CD4-positive, alpha-beta T cell treated with Interleukin-6 for 4 hours (primary cell): Measurements from ENCODE around the gene SDK2.

Experiments used
- DNase-seq: peaks from one replicate; pipeline ENCODE4 v3.0.0-alpha.2; 2020; ENCODE audit warnings: mixed read lengths

SDK2 gene

DNA sequence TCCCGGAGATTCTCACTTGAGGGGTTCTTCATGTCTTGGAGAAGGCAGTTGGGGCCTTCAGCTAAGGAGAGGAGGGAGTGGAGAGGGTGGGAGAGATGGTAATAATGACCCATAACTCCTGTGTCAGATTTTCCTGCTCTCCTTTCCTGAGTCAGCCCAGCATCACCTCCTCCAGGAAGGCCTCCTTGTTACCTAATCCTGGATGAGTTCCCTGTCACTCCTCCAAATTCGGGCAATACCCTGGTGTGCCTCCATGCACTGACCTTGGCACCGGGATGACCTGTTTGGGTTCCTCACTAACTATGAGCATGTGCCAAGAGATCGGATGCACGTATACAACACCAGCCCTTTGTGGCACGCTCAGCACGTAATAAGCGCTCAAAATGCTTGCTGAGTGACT lies 38.8 kb downstream of the SDK2 start:
- DNase-seq = no peak

DNA sequence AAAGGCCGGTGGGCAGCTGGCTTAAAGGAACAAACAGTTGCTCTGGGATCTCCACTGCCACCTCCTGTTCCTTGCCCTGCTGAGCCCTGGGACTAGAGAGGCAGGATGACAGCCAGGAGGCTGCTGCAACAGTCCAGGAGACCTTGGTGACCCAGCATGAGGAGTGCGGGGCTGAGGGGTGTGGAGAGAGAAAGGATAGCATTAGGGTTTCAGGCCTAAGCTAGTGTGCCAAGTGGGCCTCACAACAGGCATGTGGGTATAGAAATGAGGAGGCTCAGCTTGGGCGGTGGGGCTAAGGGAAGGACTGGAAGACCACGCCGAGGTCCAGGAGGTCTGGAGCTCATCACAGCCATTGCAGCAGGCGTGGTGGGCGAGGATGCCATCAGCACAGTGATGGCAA lies 39.8 kb downstream of the SDK2 start:
- DNase-seq = no peak

DNA sequence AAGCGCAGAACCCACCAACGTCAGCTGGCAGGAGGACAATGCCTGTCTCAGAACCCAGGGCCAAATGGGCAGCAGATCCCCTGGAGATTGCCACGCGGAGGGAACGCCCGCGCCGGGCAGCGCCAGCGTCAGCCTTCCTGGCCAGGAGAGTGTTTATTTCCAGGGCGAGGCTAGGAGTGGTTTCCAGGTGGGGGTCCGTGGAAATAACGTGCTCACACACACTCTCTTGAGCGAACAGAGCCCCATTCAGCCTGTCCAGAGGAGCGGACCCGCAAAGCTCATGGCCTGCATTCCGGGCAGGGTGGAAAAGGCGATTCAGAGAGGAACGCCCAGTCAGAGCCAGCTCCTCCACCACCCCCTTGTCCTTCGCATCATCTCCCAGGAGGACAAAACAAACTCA lies 40.3 kb downstream of the SDK2 start:
- DNase-seq = no peak

DNA sequence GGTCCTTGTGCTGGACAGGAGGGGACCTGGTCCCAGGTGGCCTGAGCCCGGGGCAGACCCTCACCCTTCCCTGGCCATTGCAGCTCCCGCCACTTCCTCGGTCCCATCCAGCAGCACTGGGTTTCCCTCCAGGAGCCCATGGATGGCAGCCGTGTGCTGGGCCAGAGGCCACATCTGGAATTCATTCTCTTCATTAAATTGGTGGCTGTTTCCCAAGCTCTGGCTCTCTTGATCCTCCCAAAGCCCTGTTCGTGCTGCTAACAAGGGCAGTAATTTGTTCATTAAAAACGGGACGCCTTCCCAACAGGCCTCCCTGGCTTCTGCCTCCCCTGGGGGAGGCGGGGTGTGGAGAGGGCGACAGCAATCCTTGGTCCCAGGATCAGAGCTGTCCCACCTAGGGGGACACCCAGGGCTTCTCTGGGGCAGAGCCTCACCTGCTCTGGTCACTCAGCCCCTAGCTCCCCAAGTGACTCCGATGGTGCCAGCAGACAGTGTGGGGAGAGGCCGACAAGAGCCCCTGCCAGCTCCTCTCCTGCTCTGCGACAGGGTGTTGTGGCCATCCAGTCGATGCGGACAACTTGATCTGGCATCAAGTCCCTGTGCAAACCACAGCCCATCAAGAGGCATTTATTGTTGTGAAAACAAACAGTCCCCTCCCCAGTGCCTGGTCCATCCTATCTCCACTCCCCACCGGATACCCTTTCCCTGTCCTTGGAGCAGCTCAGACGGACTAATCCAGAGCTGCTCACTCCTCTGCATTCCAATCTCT lies 44.0 kb downstream of the SDK2 start:
- no peak for DNase-seq

DNA sequence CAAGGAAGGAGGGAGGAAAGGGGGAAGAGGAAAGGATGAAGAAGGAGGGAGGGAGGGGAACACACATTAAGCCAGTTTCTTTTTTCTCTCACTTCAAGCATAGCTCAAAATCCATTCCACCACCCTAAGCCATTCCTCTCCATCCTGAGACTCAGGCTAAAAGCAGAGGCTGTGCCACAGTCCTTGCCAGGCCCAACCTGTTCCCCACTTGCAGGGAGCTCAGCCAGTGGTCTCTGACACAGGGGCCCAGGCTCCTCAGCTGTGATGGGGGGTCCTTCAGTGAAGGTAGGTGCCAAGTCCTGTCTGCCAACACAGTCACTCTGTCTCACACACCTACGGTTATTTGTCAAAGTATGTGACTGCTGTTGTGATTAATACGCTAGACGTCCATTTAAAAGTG lies 44.6 kb downstream of the SDK2 start:
- DNase-seq = no peak

DNA sequence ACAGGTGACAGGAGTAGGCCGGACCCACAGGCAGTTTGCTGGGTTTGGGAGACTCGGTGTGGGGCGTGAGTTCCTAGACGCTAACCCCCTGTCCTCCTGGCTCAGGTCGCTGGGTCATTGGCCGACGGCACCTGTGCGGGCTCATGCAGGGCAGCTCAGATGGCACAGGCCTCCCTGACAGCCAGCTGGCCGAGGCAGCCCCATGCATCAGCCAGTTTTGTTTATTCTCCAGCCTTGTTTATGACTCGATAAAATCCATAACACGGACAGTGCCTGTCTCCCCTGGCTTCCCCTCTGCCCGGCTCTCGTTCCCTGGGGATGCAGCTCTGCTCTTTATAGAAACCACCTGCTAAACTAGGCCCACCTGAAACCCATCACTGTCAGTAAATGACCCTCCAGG lies 46.0 kb downstream of the SDK2 start:
- DNase-seq = no peak

DNA sequence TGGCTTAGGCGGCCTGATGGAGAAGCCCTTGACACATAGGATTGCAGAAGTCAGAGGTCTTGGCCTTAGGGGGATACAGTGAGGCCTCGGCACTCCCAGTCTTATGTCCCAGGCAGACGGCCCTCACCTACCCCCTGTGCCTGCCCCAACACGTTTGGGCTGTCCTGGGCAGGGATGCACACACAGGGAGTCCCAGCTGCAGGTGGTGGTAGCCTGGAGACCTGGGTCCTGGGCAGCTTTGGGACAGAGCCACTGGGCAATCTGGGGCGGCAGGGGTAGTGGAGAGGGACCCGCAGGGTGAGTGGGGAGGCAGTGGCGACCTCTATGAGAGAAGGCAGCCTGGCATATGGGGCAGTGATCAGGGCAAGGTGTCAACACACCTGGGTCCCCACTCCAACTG lies 48.3 kb downstream of the SDK2 start:
- DNase-seq = no peak

DNA sequence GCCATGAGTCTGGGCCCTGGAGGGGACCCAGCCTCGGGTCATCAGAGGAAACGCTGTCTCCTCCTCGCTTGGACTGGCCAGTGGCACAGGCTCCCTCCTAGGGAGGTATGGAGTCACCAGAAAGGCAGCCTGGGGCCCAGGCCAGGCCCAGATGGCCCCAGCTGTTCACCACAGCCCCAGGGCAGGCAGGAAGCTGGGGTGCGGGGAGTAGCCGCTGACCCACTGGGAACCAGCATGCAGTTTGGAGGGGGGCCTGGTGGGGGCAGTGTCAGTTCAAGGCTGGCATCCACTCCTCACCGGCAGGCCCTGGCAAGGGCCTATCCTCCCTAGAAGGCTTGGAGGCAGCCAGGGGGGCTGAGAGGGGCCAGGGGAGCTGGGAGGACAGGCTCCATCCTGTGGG lies 48.8 kb downstream of the SDK2 start:
- DNase-seq = peak; percentile 34

DNA sequence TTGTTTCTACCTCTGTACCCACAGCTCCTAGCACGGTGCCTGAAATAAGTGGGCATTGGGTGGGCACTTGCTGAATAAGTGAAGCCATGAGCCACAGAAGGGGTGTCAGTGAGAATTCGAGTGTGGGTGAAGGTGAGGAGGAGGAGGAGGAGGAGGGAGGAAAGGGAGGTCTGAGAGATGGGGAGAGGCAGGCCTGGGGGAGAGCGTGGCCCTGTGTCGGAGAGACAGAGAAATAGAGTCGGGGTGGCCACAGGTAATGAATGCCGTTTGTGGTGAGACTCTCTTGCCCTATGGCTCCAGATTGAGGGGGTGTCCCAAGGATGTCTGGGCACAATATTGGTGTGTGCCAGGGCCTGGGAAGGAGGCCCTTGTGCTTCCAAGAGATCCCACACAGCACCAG lies 49.2 kb downstream of the SDK2 start:
- no peak for DNase-seq

DNA sequence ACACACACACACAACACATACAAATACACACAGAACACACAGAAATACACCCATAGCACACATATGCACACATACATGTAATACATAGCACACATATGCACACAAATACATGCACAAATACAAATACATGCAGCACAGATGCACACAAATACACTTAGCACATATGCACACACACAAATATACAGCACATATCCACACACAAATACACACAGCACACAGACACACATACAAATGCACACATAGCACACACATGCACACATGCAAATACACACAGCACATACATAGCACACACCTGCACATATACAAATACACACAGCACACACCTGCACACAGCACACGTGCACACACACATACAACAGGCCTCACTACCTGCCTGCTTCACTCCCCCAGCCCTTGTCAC lies 49.6 kb downstream of the SDK2 start:
- DNase-seq = no peak

DNA sequence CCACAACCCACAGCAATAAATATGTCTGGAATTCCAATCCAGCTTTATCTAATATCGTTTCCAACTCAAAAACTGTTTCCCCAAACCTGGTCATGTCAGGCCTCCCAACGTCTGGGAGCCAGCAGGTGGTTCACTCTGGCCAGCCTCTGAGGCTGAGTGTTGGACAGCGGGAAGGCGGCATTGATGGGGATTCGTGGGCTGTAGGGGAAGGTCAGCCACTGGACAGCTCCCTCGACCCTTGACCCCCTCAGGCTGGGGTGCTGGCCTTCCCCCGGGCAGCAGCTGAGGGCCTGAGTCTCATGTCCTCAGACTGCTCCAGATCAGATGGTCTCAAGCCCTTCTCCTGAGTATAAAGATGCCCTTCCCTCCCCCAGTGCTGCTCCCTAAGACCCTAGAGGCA lies 50.2 kb downstream of the SDK2 start:
- DNase-seq = no peak

DNA sequence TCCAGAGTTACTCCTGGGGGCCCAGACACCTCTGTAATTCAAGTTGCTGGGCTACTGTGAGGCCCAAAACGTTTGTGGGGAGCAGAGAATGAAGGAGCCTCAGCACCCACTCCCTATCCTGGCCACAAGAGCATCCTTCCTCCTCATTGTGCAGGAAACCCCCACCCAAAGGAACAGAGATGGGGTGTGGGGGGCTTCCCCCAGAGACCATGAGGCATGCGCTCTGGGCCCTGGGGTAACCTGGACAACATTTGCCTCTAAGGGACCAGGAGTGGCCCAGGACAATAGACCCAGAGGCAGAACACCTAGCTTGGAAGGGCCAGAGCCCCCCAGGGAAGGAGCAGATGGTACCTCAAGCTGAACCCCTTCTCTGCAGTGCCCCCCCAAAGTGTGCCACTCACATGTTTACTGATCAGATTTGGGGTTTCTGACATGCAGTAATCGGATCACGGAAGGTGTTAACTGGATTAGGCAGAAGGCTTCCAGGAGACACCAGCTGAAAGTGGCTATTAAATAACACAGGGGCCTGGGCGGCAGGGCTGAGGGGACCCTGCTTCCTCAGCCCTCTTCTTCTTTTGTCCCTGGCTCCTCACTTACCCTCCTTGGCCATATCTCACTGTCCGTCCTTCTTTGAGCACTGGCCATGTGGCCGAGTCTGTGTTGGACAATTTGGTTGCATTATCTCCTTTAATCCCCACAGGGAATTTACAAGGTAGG lies 50.8 kb downstream of the SDK2 start:
- DNase-seq = no peak

DNA sequence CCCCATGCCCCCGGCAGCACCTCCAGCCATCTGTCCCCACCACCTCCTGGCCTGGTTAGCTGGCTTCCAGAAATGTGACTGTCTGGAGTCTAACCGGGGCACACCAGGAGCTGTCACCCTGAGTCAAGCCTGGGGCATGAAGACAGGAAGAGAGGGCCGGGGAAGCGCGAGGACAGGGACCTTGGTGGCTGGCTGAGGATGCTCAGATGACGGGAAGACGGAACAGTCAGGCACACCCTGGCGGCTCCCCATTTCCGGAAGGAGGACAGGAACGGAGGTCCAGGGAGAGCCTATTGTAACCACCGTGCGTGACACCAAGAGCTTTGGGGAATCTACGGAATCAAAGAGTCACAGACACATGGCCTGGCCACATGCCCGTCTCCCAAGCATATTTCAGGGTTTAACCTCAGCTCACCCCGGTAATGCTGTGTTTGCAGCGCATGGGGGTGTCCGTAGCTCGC lies 51.7 kb downstream of the SDK2 start:
- peak; percentile 56 for DNase-seq

DNA sequence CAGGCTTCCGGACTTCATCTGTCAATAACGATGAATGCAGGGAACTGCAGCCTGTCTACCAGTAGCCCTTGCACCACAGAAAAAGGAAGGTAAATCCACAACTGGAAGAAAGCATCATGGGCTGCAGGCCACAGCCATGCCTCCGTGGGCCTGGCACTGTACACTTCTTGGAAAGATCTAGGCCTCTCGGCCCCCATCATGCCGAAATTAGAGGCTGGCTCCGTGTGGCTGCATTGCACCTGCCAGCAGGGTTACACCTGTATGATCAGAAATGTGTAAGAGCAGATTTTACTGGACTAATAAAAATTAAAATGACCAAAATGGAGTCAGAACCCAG lies 52.2 kb downstream of the SDK2 start:
- no peak for DNase-seq

DNA sequence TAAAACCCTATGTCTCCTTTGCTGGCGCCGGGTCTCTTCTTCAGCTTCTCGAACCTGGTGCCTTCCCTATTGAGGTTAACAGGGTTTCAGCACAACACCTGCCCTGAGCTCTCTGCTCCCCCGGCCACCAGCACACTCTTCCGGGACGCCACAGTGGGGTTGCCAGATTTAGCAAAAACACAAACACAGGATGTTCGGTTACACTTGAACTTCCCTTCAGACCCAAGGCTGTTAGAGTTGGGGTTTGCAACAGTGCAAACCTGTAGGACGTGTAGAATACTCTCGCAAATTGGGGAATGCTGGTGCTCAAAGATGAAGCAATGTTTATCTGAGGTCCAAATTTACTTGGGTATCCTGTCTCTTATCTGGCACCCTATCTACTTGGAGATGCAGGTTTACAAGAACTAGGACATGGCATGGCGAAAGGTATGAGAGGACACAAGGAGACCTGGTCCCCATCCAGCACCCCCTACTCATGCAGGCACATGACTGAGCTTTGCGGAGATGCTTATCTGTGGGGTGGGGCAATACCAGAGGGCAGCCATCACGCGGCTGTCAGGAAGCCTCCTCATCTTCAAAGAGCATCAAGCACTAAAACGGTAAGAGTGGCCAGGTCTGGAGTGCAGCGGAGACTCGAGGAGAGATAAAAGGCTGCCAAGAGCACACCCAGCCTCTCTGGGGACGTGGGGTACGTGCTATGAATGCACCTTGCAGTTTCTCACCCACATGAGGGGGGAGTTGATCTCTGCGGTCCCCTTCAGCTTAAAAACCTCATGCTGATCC lies 52.8 kb downstream of the SDK2 start:
- peak; percentile 77 for DNase-seq

DNA sequence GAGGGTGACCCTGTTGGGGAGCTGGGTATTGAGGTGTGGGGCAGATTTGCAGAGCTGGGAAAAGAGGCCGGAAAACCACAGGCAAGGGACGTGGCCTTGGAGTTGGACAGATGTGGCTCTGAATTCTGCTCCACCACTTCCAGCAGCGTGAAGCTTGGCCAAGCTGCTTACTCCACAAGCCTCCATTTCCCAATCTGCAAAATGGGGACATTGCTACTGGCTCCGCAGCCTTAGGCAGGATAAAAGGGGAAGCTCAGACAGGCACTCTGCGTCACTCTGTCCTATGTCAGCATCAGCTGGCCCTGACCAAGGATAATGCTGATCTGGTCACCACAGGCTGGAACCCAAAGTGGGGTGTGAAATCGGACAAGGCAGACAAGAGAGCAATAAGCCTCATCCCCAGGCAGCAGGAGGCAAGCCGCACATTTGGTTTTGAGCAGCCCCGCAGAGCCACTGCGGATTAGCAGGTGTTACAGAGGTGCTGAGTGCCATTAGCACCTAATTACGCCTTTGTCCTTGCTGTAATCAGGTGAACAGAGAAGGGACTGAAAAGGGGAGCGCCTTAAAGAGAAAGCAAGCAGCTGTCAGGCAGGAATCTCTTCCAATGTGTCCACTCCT lies 54.8 kb downstream of the SDK2 start:
- no peak for DNase-seq

DNA sequence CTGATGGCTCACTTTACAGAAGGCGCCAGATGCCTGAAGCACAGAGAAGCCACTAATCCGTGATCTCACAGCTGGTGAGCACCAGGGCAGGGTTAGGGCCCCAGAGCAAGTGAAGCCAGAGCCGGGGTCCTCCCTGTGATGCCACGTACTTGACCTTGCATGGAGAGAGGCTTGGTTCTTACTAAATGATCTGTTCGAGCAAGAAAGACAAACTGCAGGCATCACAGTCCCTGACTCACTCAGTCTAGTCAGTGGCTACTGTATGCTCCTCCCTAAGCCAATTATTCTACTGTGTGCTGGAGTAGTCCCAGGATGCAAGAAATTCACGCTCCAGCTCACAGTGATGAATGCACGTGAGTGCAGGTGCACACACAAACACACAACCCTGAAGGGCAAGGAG lies 55.4 kb downstream of the SDK2 start:
- no peak for DNase-seq

DNA sequence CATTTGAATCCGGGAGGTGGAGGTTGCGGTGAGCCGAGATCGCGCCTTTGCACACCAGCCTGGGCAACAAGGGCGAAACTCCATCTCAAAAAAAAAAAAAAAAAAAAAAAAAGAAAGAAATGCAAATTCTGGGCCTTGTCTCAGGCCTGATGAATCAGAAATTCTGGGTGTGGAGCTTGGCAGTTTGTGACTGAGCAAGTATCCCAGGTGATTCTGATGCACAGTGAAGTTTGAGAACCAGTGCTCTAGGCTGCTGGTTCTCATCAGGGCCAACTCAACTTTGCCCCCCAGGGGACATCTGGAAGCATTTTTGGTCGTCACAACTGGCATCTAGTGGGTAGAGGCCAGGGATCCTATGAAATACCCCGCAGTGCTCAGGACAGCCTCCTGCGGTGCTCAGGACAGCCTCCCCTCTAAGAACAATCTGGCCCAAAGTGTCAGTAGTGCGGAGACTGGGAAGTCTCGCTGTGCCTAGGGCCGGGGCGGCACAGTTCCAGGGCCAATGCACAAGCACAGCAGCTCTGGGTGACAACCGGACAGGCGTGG lies 55.9 kb downstream of the SDK2 start:
- no peak for DNase-seq

DNA sequence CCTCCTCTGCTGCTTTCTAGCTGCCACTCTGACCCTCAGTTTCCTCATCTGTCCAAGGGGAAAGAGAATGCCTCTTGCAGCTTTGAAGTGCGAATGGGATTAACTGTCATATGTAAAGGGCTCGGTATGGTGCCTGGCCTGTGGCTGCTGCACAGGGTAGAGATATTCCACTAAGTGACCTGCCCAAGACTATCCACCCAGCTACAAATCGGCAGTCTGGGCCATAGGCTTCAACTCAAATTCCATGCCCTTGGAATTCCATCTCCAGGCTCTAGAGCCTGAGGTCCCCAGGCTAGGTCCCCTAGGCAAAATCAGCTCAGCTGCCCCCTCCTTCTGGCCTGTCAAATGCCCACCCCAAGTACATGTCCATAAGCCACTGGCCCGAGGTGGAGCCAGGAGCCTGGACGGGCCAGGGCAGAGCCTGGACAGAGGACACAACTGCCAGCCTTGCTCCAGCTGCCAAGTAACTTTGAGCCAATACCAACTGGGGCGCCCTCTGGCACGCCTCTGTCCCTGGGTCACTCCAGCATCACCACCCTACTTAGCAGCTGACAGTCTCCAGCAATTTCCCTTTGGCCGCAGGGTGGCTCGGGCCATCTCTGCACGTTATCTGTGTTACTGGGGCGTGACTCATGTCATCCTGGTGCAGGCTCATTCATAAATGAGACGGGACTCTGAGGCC lies 57.2 kb downstream of the SDK2 start:
- no peak for DNase-seq

DNA sequence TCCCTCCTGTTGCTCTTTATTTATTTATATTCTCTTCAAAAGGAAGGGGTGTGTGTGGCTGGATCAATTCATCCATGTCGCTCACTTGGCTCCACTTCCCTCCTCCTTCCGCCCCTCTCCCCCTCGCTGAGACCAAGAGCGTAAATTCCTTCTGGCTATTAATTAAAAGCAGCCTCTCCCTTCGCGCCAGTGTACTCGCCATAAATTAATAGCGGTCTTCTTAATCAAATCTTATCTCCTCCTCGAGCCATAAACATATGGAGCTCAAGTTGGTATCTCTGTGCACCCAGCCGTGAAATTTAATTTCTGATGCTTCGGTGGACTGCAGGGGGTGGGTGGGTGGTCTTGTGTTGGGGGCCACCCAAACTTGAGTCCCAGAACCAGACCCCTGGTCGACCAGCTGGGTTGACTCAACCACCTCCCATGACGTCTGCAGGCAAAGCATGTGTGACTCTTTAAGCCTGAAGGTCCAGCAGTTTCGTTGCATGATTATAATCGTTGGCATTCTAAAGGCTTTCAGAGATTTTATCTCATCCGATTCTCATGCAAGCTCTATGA lies 57.9 kb downstream of the SDK2 start:
- DNase-seq = no peak

DNA sequence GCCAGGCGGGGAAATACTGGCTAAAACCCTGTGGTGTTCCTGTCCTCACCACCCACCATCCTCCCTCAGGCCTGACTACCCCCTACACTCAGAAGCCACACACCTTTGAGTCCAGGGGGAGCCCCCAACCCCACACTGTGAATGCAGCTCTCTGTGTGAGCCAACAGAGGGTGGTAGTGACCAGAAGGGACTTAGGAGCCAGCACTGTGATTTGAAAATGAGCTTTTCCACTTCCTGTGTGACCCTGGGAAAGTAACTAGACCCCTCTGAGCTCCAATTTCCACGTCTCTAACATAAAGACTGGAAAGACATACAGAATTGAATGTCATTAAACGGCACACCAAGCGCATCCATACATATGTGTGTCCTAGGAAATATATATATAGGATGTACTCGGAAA lies 58.7 kb downstream of the SDK2 start:
- DNase-seq = peak; percentile 14

DNA sequence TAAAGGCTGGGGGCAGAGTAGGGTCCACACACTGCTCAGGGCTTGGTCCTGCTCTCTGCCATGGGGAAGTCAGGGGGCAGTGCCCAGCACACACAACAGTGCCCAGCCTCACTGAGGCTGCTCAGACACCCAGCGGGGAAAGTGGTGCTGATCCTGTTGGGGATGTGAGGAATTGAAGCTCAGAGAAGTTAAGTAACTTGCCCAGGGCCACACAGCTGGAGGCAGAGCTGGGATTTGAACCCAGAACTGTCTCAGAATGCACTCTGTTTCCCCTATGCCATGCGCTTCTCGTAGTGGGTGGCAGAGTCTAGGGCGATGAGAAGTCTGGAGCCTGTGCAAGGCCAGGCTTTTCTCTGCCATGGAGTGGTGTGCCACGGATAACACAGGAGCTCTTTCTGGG lies 59.3 kb downstream of the SDK2 start:
- no peak for DNase-seq
